ENCODE results near the gene WASF3. TPM values are rescaled to one million over a fixed set of nuclear protein-coding genes. Genes with fewer than 3 reads are reported as not detected.

Gene WASF3
- total RNA-seq, 1 donor from 2014 or later = 13.0 TPM

DNA sequence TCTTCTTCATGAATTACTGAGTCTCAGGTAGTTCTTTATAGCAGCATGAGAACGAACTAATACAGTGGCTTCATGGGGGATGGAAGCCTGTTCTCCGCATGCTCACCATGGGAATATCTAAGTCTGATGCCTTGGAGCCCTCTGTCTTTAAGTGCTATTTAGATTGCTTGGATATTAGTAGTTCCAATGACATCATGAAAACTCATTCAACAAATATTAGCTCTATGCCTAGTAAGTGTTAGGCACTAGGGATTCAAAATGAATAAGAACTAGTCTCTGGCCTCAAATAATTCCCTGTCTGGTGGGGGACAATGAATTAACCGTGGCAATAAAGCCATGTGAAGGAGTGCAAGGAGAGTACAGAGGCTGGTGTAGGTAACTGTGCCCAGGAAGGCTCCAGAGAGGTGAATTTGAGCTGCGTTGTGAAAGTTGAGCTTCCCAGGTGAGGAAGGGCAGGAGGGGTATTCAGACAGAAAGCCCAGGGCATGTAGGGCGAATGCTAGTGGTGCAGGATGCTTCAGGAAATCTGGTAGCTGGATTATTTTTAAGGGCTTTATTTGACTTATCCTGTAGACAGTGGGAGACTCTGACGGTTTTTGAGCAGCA, 6.1 kb upstream of the WASF3 start:
- no peak for TF ChIP-seq CTCF (IDR thresholded peaks at IDR 0.05; ENCODE audit: unreplicated experiment)
- Mint-ChIP-seq H3K4me3 (ENCODE audit: unreplicated experiment) (no peak overlapping the region), H3K9me3 (ENCODE audit: unreplicated experiment) (no peaks in the 10 kb centered on the region), H3K27me3 (ENCODE audit: unreplicated experiment) (no peaks in the 10 kb centered on the region), H3K4me1 (ENCODE audit: unreplicated experiment) (no peaks in the 10 kb centered on the region), H3K27ac (ENCODE audit: unreplicated experiment) (no peak overlapping the region), H3K36me3 (ENCODE audit: low read depth, unreplicated experiment) (no peaks in the 10 kb centered on the region)
- no peak for DNase-seq (ENCODE audit: low spot score)

GRCh38 chr13:26555413-26555812, 2.1 kb upstream of the WASF3 start:
- Mint-ChIP-seq H3K4me3 (ENCODE audit: unreplicated experiment) (no peak overlapping the region), H3K36me3 (ENCODE audit: low read depth, unreplicated experiment) (peaks cover 4% of the 10 kb centered on the region), H3K4me1 (ENCODE audit: unreplicated experiment) (peaks cover 7% of the 10 kb centered on the region), H3K27ac (ENCODE audit: unreplicated experiment) (no peak overlapping the region), H3K27me3 (ENCODE audit: unreplicated experiment) (peaks cover 6% of the 10 kb centered on the region), H3K9me3 (ENCODE audit: unreplicated experiment) (no peaks in the 10 kb centered on the region)
- DNase-seq (ENCODE audit: low spot score) = no peak
- TF ChIP-seq CTCF (IDR thresholded peaks at IDR 0.05; ENCODE audit: unreplicated experiment) = no peak

- peaks cover 6% of the 10 kb centered on the region for H3K27me3 Mint-ChIP-seq (ENCODE audit: unreplicated experiment)
- peak overlapping the region; percentile 82 for H3K4me3 Mint-ChIP-seq (ENCODE audit: unreplicated experiment)
- peaks cover 7% of the 10 kb centered on the region for H3K4me1 Mint-ChIP-seq (ENCODE audit: unreplicated experiment)
- peaks cover 4% of the 10 kb centered on the region for H3K36me3 Mint-ChIP-seq (ENCODE audit: low read depth, unreplicated experiment)
- peak overlapping the region; percentile 15 for H3K27ac Mint-ChIP-seq (ENCODE audit: unreplicated experiment)
- peak; percentile 4 for DNase-seq (ENCODE audit: low spot score)
- TF ChIP-seq CTCF (IDR thresholded peaks at IDR 0.05; ENCODE audit: unreplicated experiment) = no peak
- H3K9me3 Mint-ChIP-seq (ENCODE audit: unreplicated experiment) = no peaks in the 10 kb centered on the region
Measured at GRCh38 chr13:26557051-26557392, 461 bp upstream of the WASF3 start.

GRCh38 chr13:26558074-26558805, 757 bp downstream of the WASF3 start:
- Mint-ChIP-seq H3K36me3 (ENCODE audit: low read depth, unreplicated experiment) (peaks cover 4% of the 10 kb centered on the region), H3K27me3 (ENCODE audit: unreplicated experiment) (peaks cover 6% of the 10 kb centered on the region), H3K27ac (ENCODE audit: unreplicated experiment) (peak overlapping the region; percentile 61), H3K4me3 (ENCODE audit: unreplicated experiment) (peak overlapping the region; percentile 94), H3K4me1 (ENCODE audit: unreplicated experiment) (peaks cover 10% of the 10 kb centered on the region), H3K9me3 (ENCODE audit: unreplicated experiment) (no peaks in the 10 kb centered on the region)
- peak; percentile 30 for DNase-seq (ENCODE audit: low spot score)
- TF ChIP-seq CTCF (IDR thresholded peaks at IDR 0.05; ENCODE audit: unreplicated experiment) = no peak

- H3K4me3 Mint-ChIP-seq (ENCODE audit: unreplicated experiment) = peak overlapping the region; percentile 94
- peaks cover 10% of the 10 kb centered on the region for H3K4me1 Mint-ChIP-seq (ENCODE audit: unreplicated experiment)
- H3K36me3 Mint-ChIP-seq (ENCODE audit: low read depth, unreplicated experiment) = peaks cover 4% of the 10 kb centered on the region
- H3K27me3 Mint-ChIP-seq (ENCODE audit: unreplicated experiment) = peaks cover 6% of the 10 kb centered on the region
- no peak for TF ChIP-seq CTCF (IDR thresholded peaks at IDR 0.05; ENCODE audit: unreplicated experiment)
- no peak for DNase-seq (ENCODE audit: low spot score)
- H3K9me3 Mint-ChIP-seq (ENCODE audit: unreplicated experiment) = no peaks in the 10 kb centered on the region
- no peak overlapping the region for H3K27ac Mint-ChIP-seq (ENCODE audit: unreplicated experiment)
Measured at GRCh38 chr13:26558987-26559386, 1.5 kb downstream of the WASF3 start.
